GM20431 (cell line): ENCODE data around the gene CD14.
"Not testable (repeated sequence)": the region's sequence is repeated elsewhere in the genome, so short reads cannot be mapped to it uniquely, and the experiment has no call there.

Experiments used
- in situ Hi-C: fragments of 300-500 bp; cut with MseI, MboI; formaldehyde crosslinking; loops from one replicate; pipeline ENCODE4 v1.15.0; 2020; ENCODE audit warnings: low sequenced_read_pairs; ENCODE audit not compliant: unreplicated experiment

Gene CD14

GRCh38 chr5:140637371-140638100 lies 4.6 kb upstream of the CD14 start:
- in situ Hi-C loops: loop anchor here (25.0 kb wide), 1 partner anchor 275 kb away; the partner anchor contains the start of gene SLC4A9

DNA sequence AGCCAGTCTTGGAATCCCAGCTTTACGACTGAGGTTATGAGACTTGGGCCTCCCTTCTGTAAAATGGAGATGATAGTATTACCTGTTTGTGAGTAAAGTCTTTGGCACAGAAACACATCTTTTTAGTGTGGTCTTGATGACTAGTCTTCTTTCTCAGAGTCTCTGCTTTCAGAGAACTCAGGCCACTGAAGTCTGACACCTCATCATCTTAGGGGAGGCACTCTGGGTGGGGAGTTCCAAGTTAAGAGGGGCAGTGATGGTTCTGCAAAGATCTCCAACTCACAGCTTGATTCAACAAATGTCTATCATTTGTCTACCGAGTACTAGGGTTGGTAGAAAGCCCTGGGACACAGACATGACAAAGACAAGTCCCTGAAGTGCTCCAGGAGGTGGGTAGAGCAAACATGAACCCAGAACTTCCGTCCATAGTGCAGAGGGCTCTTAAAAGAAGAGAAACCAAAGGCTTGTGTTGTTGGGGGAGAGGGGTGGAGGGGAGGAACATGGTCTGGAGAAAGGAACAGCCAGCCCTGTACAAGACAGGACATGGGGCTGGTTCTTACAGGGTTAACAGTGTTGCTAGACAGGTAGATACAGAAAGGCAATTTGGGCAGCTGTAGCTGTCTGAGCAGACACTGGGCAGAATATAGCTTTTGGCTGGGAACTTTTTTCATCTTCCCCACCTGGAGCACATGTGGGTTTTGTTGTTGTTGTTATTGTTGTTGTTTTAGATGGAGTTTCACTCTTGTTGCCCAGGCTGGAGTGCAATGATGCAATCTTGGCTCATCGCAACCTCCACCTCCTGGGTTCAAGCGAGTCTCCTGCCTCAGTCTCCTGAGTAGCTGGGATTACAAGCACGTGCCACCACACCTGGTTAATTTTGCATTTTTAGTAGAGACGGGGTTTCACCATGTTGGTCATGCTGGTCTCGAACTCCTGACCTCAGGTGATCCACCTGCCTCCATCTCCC lies 2.6 kb upstream of the CD14 start:
- in situ Hi-C loops: loop anchor here (25.0 kb wide), 1 partner anchor 273 kb away; the partner anchor contains the start of gene SLC4A9

- in situ Hi-C loops: loop anchor here (25.0 kb wide), 1 partner anchor 272 kb away; the partner anchor contains the start of gene SLC4A9
These were observed 1.1 kb upstream of the CD14 start for GRCh38 chr5:140634103-140634502.

GRCh38 chr5:140633501-140633900 lies 526 bp upstream of the CD14 start:
- in situ Hi-C loops: loop anchor here (25.0 kb wide), 1 partner anchor 271 kb away; the partner anchor contains the start of gene SLC4A9

- in situ Hi-C loops: loop anchor here (25.0 kb wide), 1 partner anchor 270 kb away; the partner anchor contains the start of gene SLC4A9
These were observed 482 bp downstream of the CD14 start for GRCh38 chr5:140632366-140633020.

DNA sequence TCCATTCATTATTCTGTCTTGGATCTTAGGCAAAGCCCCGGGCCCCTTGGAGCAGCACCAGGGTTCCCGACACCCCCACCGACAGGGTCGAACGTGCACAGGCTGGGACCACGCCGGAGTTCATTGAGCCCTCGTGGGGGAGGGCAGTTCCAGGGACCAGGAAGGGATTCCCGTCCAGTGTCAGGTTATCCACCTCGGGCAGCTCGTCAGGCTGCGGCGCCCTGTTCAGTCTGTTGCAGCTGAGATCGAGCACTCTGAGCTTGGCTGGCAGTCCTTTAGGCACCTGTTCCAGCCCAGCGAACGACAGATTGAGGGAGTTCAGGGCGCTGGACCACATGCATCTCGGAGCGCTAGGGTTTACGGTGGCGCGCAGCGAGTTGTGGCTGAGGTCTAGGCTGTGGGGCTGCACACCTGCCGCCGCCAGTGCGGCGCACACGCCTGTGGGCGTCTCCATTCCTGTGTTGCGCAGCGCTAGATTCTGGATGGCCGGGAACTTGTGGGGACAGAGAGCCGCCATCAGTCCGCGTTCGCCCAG lies 1.1 kb downstream of the CD14 start:
- in situ Hi-C loops: loop anchor here (25.0 kb wide), 1 partner anchor 270 kb away; the partner anchor contains the start of gene SLC4A9

- in situ Hi-C loops: loop anchor here (25.0 kb wide), 1 partner anchor 269 kb away; the partner anchor contains the start of gene SLC4A9
These were observed 1.9 kb downstream of the CD14 start for GRCh38 chr5:140631036-140631417.

- in situ Hi-C loops: loop anchor here (25.0 kb wide), 1 partner anchor 268 kb away; the partner anchor contains the start of gene SLC4A9
These were observed 2.5 kb downstream of the CD14 start for GRCh38 chr5:140630292-140631035.

- in situ Hi-C loops: loop anchor here (25.0 kb wide), 1 partner anchor 266 kb away; the partner anchor contains the start of gene SLC4A9
These were observed 4.3 kb downstream of the CD14 start for GRCh38 chr5:140628711-140629110.

- in situ Hi-C loops: loop anchor here (25.0 kb wide), 1 partner anchor 266 kb away; the partner anchor contains the start of gene SLC4A9
These were observed 5.0 kb downstream of the CD14 start for GRCh38 chr5:140627972-140628371.

DNA sequence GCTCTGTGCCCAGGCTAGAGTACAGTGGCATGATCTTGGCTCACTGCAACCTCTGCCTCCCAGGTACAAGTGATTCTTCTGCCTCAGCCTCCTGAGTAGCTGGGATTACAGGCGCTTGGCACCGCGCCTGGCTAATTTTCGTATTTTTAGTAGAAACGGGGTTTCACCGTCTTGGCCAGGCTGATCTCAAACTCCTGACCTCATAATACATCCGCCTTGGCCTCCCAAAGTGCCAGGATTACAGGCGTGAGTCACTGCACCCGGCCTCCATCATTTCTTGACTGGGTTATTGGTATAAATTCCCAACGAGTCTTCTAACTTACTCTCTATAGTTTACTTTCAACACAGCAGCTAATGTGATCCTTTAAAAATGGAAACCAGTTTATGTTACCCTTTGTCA lies 8.1 kb downstream of the CD14 start:
- in situ Hi-C loops: loop anchor here (25.0 kb wide), 1 partner anchor 263 kb away; the partner anchor contains the start of gene SLC4A9

- in situ Hi-C loops: not testable (repeated sequence)
These were observed 9.9 kb downstream of the CD14 start for GRCh38 chr5:140623061-140623460.

DNA sequence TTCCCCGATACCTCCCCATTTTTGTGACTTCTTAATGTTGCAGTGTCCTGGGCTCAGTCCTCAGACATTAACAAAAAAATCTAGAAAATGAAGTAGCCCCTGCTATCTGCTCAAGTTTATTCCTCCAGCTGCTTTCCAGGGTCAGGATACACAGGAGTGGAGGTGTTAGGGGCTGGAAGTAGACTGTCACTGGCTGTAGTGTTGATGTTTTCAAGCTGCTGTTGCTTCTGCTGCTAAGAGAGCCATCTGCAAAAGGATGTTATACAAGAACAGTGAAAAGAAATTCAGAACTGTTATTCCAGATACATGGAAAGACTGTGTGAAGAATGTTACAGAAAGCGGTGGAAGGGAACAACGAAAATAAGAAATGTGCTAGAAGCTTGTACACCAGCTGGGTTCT lies 10.7 kb downstream of the CD14 start:
- in situ Hi-C loops: no loop called here

GRCh38 chr5:140611020-140611521 lies 21.9 kb downstream of the CD14 start:
- in situ Hi-C loops: no loop called here

DNA sequence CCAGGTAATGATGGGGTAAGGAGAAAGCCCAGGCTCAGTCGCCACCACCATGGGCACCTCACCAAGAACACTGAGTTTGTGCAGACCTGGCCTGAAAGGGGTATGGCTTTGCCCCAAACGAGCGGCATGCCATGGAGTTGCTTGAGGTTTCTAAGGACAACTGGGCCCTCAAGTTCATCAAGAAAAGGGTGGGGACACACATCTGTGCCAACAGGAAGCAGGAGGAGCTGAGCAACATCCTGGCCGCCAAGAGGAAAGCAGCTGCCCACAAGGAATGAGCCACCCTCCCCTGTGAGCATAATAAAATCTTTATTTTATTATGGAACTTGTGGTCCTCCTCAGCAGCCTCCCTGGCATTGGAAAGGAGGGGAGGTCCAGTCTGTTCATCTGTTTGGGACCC lies 23.8 kb downstream of the CD14 start:
- in situ Hi-C loops: no loop called here

- in situ Hi-C loops: no loop called here
These were observed 24.3 kb downstream of the CD14 start for GRCh38 chr5:140608722-140609121.

DNA sequence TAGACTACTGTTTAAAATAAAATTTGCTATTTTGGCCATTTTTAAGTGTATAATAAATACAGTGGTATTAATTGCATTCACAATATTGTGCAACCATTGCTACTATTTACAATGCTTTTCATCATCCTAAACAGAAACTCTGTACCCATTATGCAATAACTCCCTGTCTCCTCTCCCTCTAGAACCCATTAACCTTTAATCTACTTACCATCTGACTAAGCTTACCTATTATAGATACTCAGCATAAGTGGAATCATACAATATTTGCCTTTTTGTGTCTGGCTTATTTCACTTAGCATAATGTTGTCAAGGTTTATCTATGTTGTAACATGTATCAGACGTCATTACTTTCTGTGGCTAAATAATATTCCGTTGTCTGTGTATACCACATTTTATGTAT lies 25.9 kb downstream of the CD14 start:
- in situ Hi-C loops: no loop called here

DNA sequence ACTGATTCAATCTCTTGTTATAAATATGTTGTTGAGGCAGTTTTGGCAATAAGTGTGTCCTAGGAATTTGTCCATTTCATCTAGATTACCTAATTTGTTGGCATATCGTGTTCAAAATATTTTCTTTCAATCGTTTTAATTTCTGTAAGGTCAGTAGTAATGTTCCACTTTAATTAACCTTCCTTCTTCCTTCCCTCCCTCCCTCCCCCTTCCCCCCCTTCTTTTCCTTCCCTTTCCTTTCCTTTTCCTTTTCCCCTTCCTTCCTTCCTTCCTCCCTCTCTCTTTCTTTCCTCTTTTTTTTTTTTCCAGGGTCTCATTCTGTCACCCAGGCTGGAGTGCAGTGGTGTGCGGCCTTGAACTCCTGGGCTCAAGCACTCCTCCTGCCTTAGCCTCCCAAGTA lies 27.1 kb downstream of the CD14 start:
- in situ Hi-C loops: no loop called here

GRCh38 chr5:140603734-140604133 lies 29.2 kb downstream of the CD14 start:
- in situ Hi-C loops: no loop called here
